HepG2 (cell line): Measurements from ENCODE around the gene SMCHD1. TPM values are rescaled to one million over a fixed set of nuclear protein-coding genes. Genes with fewer than 3 reads are reported as not detected.
A peak's percentile ranks its signal among the peaks of the same experiment; 100 is the strongest.

Experiments
- ATAC-seq: fragments of 200-7000 bp; cut with Tn5 transposase; 3 replicates; pipeline ENCODE4 v1.9.1; 2020; ENCODE audit warnings: mild to moderate bottlenecking, moderate library complexity
- BruUV-seq: library from RNA; stranded (reverse); fragments of 400-500 nt; replicated peaks from 2 replicates; lab custom pipeline; 2021; lab: Mats Ljungman, UMichigan
- CTCF ChIA-PET: fragments of 300-600 bp; formaldehyde crosslinking; extraction: SDS; loops from one replicate; lab custom pipeline; 2021; ENCODE audit warnings: low total read pairs, inconsistent platforms, low intra/inter-chr PET ratio; lab: Yijun Ruan, JAX
- POLR2A ChIA-PET: fragments of 350-600 bp; sonication (Branson Sonifier 250); formaldehyde crosslinking; loops from one replicate; lab custom pipeline; 2020; ENCODE audit warnings: antibody characterized with exemption, inconsistent platforms; lab: Yijun Ruan, JAX
- DNase-seq: peaks from one replicate; pipeline ENCODE4 v3.0.0-alpha.2; 2015; ENCODE audit warnings: low spot score
- FAIRE-seq: peaks from 3 replicates; lab custom pipeline; 2011; peaks lifted over from hg19 to GRCh38; lab: Jason Lieb, UNC
- H2AFZ ChIP-seq: one replicate; pipeline ENCODE4 v1.6.1; 2011; ENCODE audit warnings: low read length, inconsistent platforms
- H3K27ac ChIP-seq: fragments of 300-600 bp; 3 replicates; pipeline ENCODE4 v1.8.0; 2011; ENCODE audit warnings: mixed run types, mild to moderate bottlenecking, mixed read lengths, low read length, inconsistent platforms; ENCODE audit not compliant: insufficient read depth; ENCODE audit errors: extremely low read length
- H3K27me3 ChIP-seq, 2 experiments: fragments of 200-600 bp in 1 of 2; 2 replicates in 1 of 2; 3 replicates in 1 of 2; pipeline versions ENCODE4 v1.6.0 to v1.8.0; 2011; ENCODE audit warnings: low read length in 2 of 2, mild to moderate bottlenecking in 2 of 2, moderate library complexity in 2 of 2, inconsistent platforms in 1 of 2; ENCODE audit not compliant: insufficient read depth in 2 of 2, control insufficient read depth in 1 of 2
- H3K36me3 ChIP-seq, 2 experiments: fragments of 200-600 bp in 1 of 2; replicated peaks in 1 of 2; 2 replicates in 1 of 2; 3 replicates in 1 of 2; pipeline versions ENCODE4 v1.5.1 to v1.8.0; 2011; ENCODE audit warnings: low read length in 2 of 2, inconsistent platforms in 1 of 2; ENCODE audit not compliant: insufficient read depth in 2 of 2, control insufficient read depth in 1 of 2
- H3K4me1 ChIP-seq: 2 replicates; pipeline ENCODE4 v1.5.1; 2012; ENCODE audit warnings: low read length, inconsistent platforms; ENCODE audit not compliant: insufficient read depth
- H3K4me2 ChIP-seq: 2 replicates; pipeline ENCODE4 v1.6.0; 2011; ENCODE audit warnings: low read depth, low read length, inconsistent platforms
- H3K4me3 ChIP-seq, 3 experiments: fragments of 200-600 bp in 1 of 3; sonication (generic), shearing (Covaris generic) in 1 of 3; replicated peaks in 1 of 3; 2 replicates each; pipeline ENCODE4 v1.5.1; 2011 to 2016; ENCODE audit warnings: low read length in 3 of 3, inconsistent platforms in 2 of 3, low read depth in 2 of 3, mild to moderate bottlenecking in 2 of 3, control low read depth in 1 of 3, mixed read lengths in 1 of 3; ENCODE audit not compliant: insufficient read depth in 1 of 3
- H3K79me2 ChIP-seq: one replicate; pipeline ENCODE4 v1.6.1; 2011; ENCODE audit warnings: low read length, inconsistent platforms; ENCODE audit not compliant: insufficient read depth
- H3K9ac ChIP-seq: 2 replicates; pipeline ENCODE4 v1.6.0; 2011; ENCODE audit warnings: mild to moderate bottlenecking, low read depth, low read length, inconsistent platforms; ENCODE audit not compliant: insufficient read depth
- H3K9me3 ChIP-seq: 2 replicates; pipeline ENCODE4 v1.5.1; 2012; ENCODE audit warnings: mild to moderate bottlenecking, low read length
- H4K20me1 ChIP-seq: 2 replicates; pipeline ENCODE4 v1.6.0; 2011; ENCODE audit warnings: inconsistent platforms, mild to moderate bottlenecking, low read length, moderate library complexity; ENCODE audit not compliant: insufficient read depth
- ATAD3A ChIP-seq: sonication (generic); formaldehyde crosslinking; IDR thresholded peaks from 2 replicates; pipeline ENCODE4 v1.4.0; 2020; ENCODE audit warnings: missing genetic modification reagents
- HOXA7 ChIP-seq: sonication (generic); formaldehyde crosslinking; IDR thresholded peaks from 2 replicates; pipeline ENCODE4 v1.8.1; 2022; ENCODE audit warnings: mild to moderate bottlenecking, missing genetic modification reagents, moderate library complexity
- NFE2 ChIP-seq: sonication (generic); formaldehyde crosslinking; IDR thresholded peaks from 2 replicates; pipeline ENCODE4 v1.4.0; 2020; ENCODE audit warnings: missing genetic modification reagents
- PREB ChIP-seq: sonication (generic); formaldehyde crosslinking; IDR thresholded peaks from 2 replicates; pipeline ENCODE4 v1.4.0; 2020; ENCODE audit warnings: missing genetic modification reagents
- SOX6 ChIP-seq, 2 experiments: fragments of 450-650 bp in 1 of 2; sonication (generic) in 1 of 2; formaldehyde crosslinking in 1 of 2; IDR thresholded peaks; 2 replicates each; pipeline versions ENCODE4 v1.4.0 to v1.6.1; 2017 to 2020; ENCODE audit warnings: antibody characterized with exemption in 1 of 2, mild to moderate bottlenecking in 1 of 2, missing genetic modification reagents in 1 of 2
- USF2 ChIP-seq, 2 experiments: sonication (generic) in 1 of 2; formaldehyde crosslinking in 1 of 2; IDR thresholded peaks; 2 replicates each; pipeline versions ENCODE4 v1.5.1 to v1.6.1; 2011 to 2020; ENCODE audit warnings: borderline replicate concordance in 1 of 2, low read depth in 1 of 2, low read length in 1 of 2, mild to moderate bottlenecking in 1 of 2, missing genetic modification reagents in 1 of 2, moderate library complexity in 1 of 2
- ZKSCAN1 ChIP-seq: fragments of 150-350 bp; IDR thresholded peaks from 2 replicates; pipeline ENCODE4 v1.6.1; 2014; ENCODE audit warnings: low read length
- ZNF10 ChIP-seq: sonication (generic); formaldehyde crosslinking; IDR thresholded peaks from 2 replicates; pipeline ENCODE4 v1.4.0; 2020; ENCODE audit warnings: mild to moderate bottlenecking, low read depth, missing genetic modification reagents, borderline replicate concordance
- ZNF12 ChIP-seq: sonication (generic); formaldehyde crosslinking; IDR thresholded peaks from 2 replicates; pipeline ENCODE4 v1.5.0; 2020; ENCODE audit warnings: missing genetic modification reagents
- ZNF619 ChIP-seq: sonication (generic); formaldehyde crosslinking; IDR thresholded peaks from 2 replicates; pipeline ENCODE4 v1.4.0; 2020; ENCODE audit warnings: mild to moderate bottlenecking, missing genetic modification reagents
- ZNF644 ChIP-seq: IDR thresholded peaks from 2 replicates; pipeline ENCODE4 v1.6.1; 2016; ENCODE audit warnings: low read depth
- ZNF75D ChIP-seq: sonication (generic); formaldehyde crosslinking; IDR thresholded peaks from 2 replicates; pipeline ENCODE4 v1.8.1; 2023; ENCODE audit warnings: missing genetic modification reagents, mild to moderate bottlenecking, borderline replicate concordance
- ZNF777 ChIP-seq: sonication (generic); formaldehyde crosslinking; IDR thresholded peaks from 2 replicates; pipeline ENCODE4 v1.4.0; 2020; ENCODE audit warnings: missing genetic modification reagents
- ZNF792 ChIP-seq: IDR thresholded peaks from 2 replicates; pipeline ENCODE4 v1.6.1; 2016
- ZNF841 ChIP-seq: sonication (generic); formaldehyde crosslinking; IDR thresholded peaks from 2 replicates; pipeline ENCODE4 v1.8.1; 2023; ENCODE audit warnings: missing genetic modification reagents, borderline replicate concordance
- whole genome bisulfite sequencing: methylation state at CpG from one replicate; pipeline ENCODE4 v1.1.6; 2017; ENCODE audit warnings: low lambda C conversion rate; 5-methylcytosine and 5-hydroxymethylcytosine counted together
- in situ Hi-C: cut with HindIII; loops from 2 replicates; pipeline ENCODE4 v1.10.0; 2017; ENCODE audit warnings: low pct_unique_long_range_greater_than_20kb; ENCODE audit not compliant: extremely low pct_ligation_motif_present
- intact Hi-C: fragments of 100-400 bp; cut with micrococcal nuclease; formaldehyde crosslinking; loops from one replicate; pipeline ENCODE4 v1.10.0; 2022; ENCODE audit not compliant: unreplicated experiment
- polyA plus RNA-seq, 8 experiments: library from polyadenylated mRNA; depleted of rRNA in 3 of 8; stranded (reverse) in 7 of 8; unstranded in 1 of 8; fragments of >200 nt; fragmentation: Illumina TruSeq in 4 of 8; extraction: Trizol in 4 of 8; gene quantifications; 2 replicates each; pipeline versions ENCODE4 v1.2.1 to v1.2.3, GENCODE V29; 2011 to 2016; ENCODE audit warnings: low read depth in 4 of 8, missing spikeins in 1 of 8, mixed read lengths in 1 of 8; ENCODE audit not compliant: insufficient read depth in 1 of 8
- total RNA-seq, 5 experiments: library from RNA; depleted of rRNA; stranded (reverse); fragments of >200 nt; fragmentation: Illumina TruSeq; extraction: Trizol; gene quantifications; 2 replicates each; pipeline ENCODE4 v1.2.3, GENCODE V29; 2016; ENCODE audit warnings: low read depth in 1 of 5
- TF ChIP-seq, protein P1 (sequence below): sonication (generic); formaldehyde crosslinking; IDR thresholded peaks from 2 replicates; pipeline ENCODE4 v1.8.1; 2023; ENCODE audit warnings: mild to moderate bottlenecking, inconsistent platforms, moderate library complexity, missing genetic modification reagents, borderline replicate concordance

Gene SMCHD1
- total and polyA plus RNA-seq, 2 of the 13 experiments (the other 11 are each of a cell fraction or from before 2014, with no cell fraction given): 21.4 to 93.6 TPM

DNA sequence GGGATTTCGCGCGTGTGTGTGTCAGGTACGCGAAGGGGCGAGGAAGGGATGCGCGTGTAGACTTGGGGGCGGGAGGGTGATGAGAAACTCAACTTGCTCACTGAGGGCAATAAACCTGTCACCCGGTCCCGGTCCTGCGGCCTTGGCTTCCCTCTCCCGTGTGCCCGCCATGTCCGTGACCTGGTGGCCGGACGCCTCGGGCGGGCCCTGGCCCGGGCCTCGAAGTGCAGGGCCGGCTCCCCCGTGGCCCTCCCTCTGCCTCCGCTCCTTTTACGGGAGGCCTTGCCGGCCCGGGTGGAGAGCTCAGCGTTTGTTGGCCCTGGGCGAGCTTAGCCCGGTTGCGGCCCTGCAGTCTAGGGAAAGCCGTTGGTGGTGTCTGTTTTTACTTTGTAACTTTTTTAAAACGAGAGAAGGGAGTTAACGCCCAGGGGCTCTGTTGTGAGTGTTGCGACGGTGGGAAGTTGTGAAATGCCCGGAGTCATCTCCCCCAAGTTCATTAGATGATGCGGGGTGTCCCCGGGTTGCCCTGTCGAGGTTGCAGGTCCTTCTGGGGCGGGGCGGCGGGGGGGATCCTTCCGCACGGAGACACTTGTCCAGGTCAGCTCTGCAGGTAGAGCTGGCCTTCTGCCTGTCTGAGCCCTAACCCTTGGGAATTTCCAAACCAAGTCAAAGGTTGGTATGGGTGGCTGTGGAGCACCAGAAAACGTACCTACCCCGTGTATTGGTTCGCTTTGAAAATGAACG, 883 bp downstream of the SMCHD1 start:
- CTCF ChIA-PET: no interaction called here
- TF ChIP-seq, protein P1, sequence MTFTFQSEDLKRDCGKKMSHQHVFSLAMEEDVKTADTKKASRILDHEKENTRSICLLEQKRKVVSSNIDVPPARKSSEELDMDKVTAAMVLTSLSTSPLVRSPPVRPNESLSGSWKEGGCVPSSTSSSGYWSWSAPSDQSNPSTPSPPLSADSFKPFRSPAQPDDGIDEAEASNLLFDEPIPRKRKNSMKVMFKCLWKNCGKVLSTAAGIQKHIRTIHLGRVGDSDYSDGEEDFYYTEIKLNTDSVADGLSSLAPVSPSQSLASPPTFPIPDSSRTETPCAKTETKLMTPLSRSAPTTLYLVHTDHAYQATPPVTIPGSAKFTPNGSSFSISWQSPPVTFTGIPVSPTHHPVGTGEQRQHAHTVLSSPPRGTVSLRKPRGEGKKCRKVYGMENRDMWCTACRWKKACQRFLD: no peak
- TF ChIP-seq ZNF619 (CRISPR knock-in tag) (no peak), ZNF792 (CRISPR knock-in tag) (no peak), ATAD3A (no peak), ZNF644 (no peak), PREB (no peak), ZNF777 (CRISPR knock-in tag) (peak; percentile 43; the same call in 1 of the 2 replicates), NFE2 (no peak), HOXA7 (CRISPR knock-in tag) (no peak), ZNF10 (CRISPR knock-in tag) (no peak), ZNF841 (CRISPR knock-in tag) (no peak), ZNF75D (CRISPR knock-in tag) (no peak), ZKSCAN1 (no peak), SOX6 (IDR thresholded peaks at IDR 0.05) (no peak), SOX6 (CRISPR knock-in tag; IDR thresholded peaks at IDR 0.05) (no peak), ZNF12 (CRISPR knock-in tag) (no peak), USF2 (IDR thresholded peaks at IDR 0.05; ENCODE audit: low read depth, low read length) (no peak), USF2 (CRISPR knock-in tag; IDR thresholded peaks at IDR 0.05; ENCODE audit: borderline replicate concordance) (0 out of 2 replicates have a peak, but pooled peaks have one; percentile 12)

More for the DNA sequence above, 883 bp downstream of the SMCHD1 start:
- Histone ChIP-seq H3K79me2 (peaks cover 53% of the 10 kb centered on the region), H3K4me2 (peak overlapping the region; percentile 87), H3K4me1 (peaks cover 32% of the 10 kb centered on the region), H4K20me1 (peaks cover 31% of the 10 kb centered on the region), H2AFZ (no peak overlapping the region), H3K36me3 (peaks cover 0 to 3% of the 10 kb centered on the region in 2 experiments; a peak in 2 of 5 replicates), H3K27ac (peak overlapping the region; percentile 94), H3K4me3 (peak overlapping the region; percentile 88 to 91 (median 89)), H3K9me3 (no peaks in the 10 kb centered on the region), H3K27me3 (no peaks in the 10 kb centered on the region; a peak in 1 of 5 replicates), H3K9ac (peak overlapping the region; percentile 93)
- FAIRE-seq (peak; percentile 12), DNase-seq (peak; percentile 15), ATAC-seq (peak; percentile 66)
- intact Hi-C loops (no loop called here), in situ Hi-C loops (no loop called here)
- BruUV-seq: TSS peak; percentile 52
- POLR2A ChIA-PET: interaction anchor here (1.3 to 1.6 kb wide), 6 partner anchors 9 to 250 kb away, joined by 3 to 10 read pairs (median 4); partner anchors contain the start of genes METTL4 and NDC80
- WGBS: 1% methylated on average over 28 of the region's 49 CpGs
